ENCODE measurements around the gene TTC23.
"Not testable (repeated sequence)": the region's sequence is repeated elsewhere in the genome, so short reads cannot be mapped to it uniquely, and the experiment has no call there.

Gene TTC23

GRCh38 chr15:99201408-99202175 lies 47.8 kb downstream of the TTC23 start:
- FAIRE-seq (no peak), DNase-seq (ENCODE audit: low spot score) (no peak)

GRCh38 chr15:99197856-99198255 lies 51.5 kb downstream of the TTC23 start:
- FAIRE-seq (no peak), DNase-seq (ENCODE audit: low spot score) (no peak)

- not testable (repeated sequence) for FAIRE-seq; DNase-seq (ENCODE audit: low spot score)
Observed at GRCh38 chr15:99192181-99192580, 57.2 kb downstream of the TTC23 start.

GRCh38 chr15:99187936-99188335 lies 61.4 kb downstream of the TTC23 start:
- DNase-seq (ENCODE audit: low spot score): no peak
- FAIRE-seq: no peak

GRCh38 chr15:99185414-99186130 lies 63.8 kb downstream of the TTC23 start:
- FAIRE-seq (no peak), DNase-seq (ENCODE audit: low spot score) (no peak)

- FAIRE-seq (no peak), DNase-seq (ENCODE audit: low spot score) (no peak)
Observed at GRCh38 chr15:99182791-99183190, 66.6 kb downstream of the TTC23 start.

GRCh38 chr15:99181545-99181971 lies 67.8 kb downstream of the TTC23 start:
- no peak for DNase-seq (ENCODE audit: low spot score)
- FAIRE-seq: no peak

GRCh38 chr15:99180964-99181306 lies 68.4 kb downstream of the TTC23 start:
- FAIRE-seq (no peak), DNase-seq (ENCODE audit: low spot score) (no peak)

- FAIRE-seq (no peak), DNase-seq (ENCODE audit: low spot score) (no peak)
Observed at GRCh38 chr15:99180086-99180963, 69.1 kb downstream of the TTC23 start.

GRCh38 chr15:99177679-99178078 lies 71.7 kb downstream of the TTC23 start:
- no peak for FAIRE-seq
- DNase-seq (ENCODE audit: low spot score): no peak

GRCh38 chr15:99176757-99177156 lies 72.6 kb downstream of the TTC23 start:
- DNase-seq (ENCODE audit: low spot score) (no peak), FAIRE-seq (no peak)

GRCh38 chr15:99174567-99175395 lies 74.6 kb downstream of the TTC23 start:
- DNase-seq (ENCODE audit: low spot score) (no peak), FAIRE-seq (no peak)

GRCh38 chr15:99172989-99173388 lies 76.4 kb downstream of the TTC23 start:
- no peak for DNase-seq (ENCODE audit: low spot score)
- no peak for FAIRE-seq

GRCh38 chr15:99172171-99172570 lies 77.2 kb downstream of the TTC23 start:
- no peak for FAIRE-seq
- no peak for DNase-seq (ENCODE audit: low spot score)

GRCh38 chr15:99170476-99171065 lies 78.8 kb downstream of the TTC23 start:
- FAIRE-seq (no peak), DNase-seq (ENCODE audit: low spot score) (no peak)

- DNase-seq (ENCODE audit: low spot score): no peak
- no peak for FAIRE-seq
Observed at GRCh38 chr15:99169769-99170311, 79.5 kb downstream of the TTC23 start.

- no peak for DNase-seq (ENCODE audit: low spot score)
- no peak for FAIRE-seq
Observed at GRCh38 chr15:99168601-99169580, 80.5 kb downstream of the TTC23 start.

- no peak for FAIRE-seq
- DNase-seq (ENCODE audit: low spot score): no peak
Observed at GRCh38 chr15:99167640-99168039, 81.7 kb downstream of the TTC23 start.

GRCh38 chr15:99167201-99167600 lies 82.2 kb downstream of the TTC23 start:
- FAIRE-seq: no peak
- DNase-seq (ENCODE audit: low spot score): no peak

All from urothelium cell line (cell line).